Measurements from ENCODE around the gene SPIN2B.

DNA sequence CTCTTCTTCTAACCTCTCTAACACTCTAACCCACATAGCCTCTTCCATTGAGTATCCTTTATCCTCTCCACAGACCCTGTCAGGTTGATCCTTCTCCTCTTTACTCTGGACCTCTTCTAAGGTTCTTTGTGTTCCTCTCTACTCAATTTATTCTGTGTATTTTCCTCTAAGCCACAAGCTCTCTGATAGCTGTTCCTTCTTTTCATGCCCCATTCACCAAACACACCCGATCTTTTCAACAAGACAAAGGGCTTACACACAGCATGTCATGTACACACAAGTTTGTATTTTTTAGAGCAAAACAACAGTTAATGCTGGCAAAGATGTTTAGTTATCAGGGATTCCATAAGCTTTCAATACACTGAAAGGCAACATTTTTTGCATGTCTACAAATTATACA, 1.9 kb downstream of the SPIN2B start:
- no peak for TF ChIP-seq CTCF (IDR thresholded peaks at IDR 0.05)
- TF ChIP-seq POLR2A (IDR thresholded peaks at IDR 0.05) = no peak
- no peak for TF ChIP-seq POLR2AphosphoS5 (IDR thresholded peaks at IDR 0.05)
